IPS-NIHi7 (cell line): ENCODE data around the gene SPAG8.

Experiments
- DNase-seq: peaks from one replicate; pipeline ENCODE4 v3.0.0; 2012; ENCODE audit warnings: mixed read lengths; ENCODE audit errors: extremely low spot score

Gene SPAG8

DNA sequence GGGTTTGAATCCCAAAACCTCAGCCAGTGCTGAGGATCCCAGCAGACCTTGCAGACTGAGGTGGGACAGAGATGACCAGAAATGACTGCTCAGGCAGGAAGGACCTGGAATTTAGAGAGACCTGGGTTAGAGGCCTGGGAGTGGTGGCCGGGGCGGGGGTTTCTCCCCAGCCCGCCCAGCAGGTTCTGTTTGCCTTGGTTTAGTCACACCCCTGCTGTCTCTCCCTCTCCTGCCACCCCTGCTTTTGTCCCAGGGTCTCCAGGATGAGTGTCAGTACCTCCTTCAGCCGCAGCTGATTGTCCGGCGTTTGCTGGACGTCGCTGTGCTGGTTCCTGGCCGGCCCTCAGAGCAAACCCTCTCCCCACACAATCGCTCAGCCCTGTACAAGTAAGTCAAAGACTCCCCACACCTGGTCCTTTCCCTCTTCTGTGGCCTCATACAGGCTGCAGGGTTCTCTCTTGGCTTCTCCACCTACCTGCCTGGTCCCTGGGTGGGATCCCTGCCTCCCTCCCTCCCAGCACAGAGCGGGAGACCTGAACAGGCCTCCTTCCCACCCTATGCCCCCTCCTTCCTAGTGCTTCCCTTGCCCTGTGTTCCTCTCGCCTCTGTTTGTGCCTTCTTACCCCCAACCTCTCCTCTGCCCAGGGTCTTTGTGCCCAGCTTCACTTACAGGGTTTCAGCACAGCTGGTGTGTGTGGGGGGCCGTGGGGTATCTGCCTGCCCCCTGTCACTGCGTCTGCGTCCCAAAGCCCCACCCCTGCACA, 29.0 kb upstream of the SPAG8 start:
- no peak for DNase-seq

DNA sequence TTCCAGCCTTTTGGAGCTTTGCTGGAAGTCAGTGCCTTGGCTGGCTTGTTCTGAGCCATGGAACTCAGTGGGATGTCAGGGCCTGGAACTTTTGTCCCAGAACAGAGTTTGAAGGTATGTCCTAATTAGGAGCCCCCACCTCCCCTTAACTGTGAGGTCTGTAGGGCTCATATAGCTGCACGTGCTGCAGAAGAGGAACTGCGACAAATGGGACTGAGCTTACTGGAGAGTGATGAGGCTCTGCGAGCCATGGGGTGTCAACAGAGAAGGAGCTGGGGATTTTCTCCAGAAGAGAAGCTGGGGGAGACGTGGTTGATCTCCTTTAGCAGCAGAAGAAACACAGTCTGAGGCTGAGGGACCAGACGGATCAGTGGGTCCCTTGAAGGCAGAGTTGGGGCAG, 27.9 kb upstream of the SPAG8 start:
- DNase-seq, result no peak

DNA sequence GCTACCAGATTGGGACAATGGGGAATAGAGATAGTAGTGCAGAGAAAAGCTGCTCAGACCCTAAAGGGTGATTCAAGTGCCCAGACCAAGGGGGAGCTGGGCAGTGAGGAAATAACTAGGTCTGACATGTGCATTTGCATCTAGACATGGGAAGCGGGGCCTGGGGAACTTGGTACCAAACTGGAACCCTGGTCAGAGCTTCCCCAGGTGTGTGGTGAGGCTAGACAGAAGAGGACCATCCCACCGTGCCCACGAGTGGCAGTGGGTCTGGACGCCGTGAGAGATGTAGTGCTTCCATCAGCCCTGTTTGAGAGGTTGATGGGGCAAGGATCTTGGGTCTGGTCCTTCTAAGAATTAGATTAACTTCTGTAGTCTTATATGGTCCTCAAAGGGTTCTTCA, 24.5 kb upstream of the SPAG8 start:
- no peak for DNase-seq

DNA sequence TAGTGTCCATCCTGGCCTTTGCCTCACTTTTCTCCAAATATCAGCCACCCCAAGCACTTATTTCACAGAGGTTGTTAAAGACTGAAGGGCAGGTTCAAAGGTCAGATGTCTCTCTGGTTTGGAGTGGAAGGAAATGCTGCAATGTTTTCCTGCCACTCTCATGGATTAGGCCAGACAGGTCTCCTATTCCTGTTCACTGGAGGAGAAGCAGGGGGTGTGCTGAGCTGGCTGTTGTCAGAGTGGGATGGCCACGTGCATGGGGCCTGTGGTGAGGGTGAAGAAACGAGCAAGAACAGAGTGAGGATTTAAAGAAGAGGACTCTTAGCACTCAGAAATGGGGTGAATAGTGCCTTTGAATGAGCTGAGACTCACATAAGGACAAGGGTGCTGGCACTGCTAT, 23.7 kb upstream of the SPAG8 start:
- DNase-seq, result no peak

DNA sequence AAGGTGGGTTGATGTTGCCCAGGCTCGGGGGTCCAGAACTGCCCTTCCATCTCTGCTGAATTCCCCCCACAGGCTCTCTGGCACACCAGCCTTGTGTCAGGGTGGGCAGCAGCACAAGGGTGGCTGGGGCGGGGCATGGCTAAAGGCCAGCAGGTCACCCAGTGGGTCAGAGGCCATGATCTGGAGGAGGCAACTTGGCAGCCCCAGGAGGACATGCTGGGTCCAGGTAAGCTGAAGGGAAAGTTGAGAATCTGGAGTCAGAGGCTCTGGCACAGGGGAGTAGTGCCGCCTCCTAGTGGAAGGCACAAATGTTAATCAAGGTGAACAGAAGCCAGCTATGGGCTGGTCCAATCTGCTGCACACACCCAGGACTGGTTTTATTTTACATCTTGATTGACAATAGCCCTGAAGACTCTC, 23.2 kb upstream of the SPAG8 start:
- DNase-seq, result peak; percentile 59

DNA sequence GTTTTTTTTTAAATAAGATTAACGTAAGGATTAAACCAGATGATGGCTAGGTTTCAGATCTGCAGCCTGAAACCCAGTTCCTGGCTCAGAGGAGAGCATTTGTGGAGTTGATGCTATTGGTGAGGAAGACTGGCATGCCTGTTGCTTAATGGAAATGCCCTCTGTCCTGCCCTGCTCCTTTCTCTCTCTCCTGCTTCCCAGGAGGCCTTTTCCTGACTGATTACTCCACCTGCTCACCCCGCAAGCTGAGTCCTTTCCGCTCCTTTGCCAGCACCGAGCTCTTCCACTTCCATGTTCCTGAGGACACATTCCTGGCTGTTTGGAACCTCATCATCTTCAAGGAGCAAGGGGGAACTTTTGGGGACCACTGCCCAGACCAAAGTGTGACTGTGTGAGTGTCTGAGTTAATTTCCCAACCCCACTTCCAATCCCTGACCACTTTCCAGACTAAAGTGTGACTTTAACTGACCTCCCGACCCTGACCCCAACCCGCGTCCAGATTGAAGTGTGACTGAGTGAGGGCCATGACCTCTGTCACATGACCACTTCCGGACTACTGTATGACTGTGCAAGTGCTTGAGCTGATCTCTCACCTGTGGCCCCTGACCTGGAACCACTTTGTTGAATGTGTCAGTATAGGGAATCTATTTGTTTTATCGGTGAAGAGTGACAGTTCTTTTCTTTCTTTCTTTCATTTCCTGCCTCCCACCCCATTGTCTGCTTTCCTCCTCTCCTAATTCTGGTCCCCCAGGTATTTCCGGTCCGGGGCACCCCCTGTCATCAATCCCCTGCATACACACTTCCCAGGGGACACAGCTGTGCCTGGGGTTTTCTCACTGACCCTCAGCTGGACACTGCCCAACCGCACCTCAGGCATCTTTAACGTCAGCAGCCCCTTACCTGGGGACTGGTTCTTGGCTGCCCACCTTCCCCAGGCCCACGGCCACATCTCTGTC, 22.5 kb upstream of the SPAG8 start:
- no peak for DNase-seq

DNA sequence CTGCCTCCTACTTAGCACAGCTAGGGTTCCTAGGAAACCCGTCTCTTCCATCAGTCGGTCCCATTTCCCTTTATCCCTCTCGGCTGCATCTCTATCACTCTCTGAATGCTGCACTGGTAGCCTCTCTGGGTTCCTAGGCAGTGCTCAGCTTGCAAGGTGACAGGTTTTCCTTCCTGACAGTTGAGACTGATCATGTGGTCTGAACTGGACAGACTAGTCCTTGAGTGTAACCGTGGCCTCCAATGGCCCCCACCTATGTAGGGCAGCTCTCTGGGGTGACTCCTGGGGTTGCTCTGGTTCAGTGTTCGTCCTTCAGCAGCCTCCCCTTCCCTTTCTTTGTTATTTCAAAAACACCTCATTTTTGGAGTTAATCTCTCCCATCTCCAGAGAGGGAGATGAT, 20.8 kb upstream of the SPAG8 start:
- no peak for DNase-seq

DNA sequence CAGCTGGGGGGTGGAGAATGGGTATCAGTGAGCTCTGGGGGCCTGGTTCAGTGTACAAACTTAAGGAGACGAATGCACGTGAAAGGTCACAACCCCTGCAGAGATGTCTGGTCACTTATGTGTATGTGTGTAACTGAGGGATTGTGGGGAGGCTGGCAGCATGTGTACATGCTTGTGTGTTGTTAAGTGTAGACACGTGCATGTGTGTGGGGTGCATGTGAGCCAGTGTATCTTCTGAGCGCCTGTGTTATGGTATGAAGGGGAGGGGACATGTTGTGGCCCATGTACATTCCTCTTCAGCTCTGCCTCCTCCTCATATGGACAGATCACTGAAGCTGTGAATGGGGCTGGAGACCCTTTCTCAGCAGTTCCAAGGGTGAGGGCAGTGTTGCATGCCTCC, 19.0 kb upstream of the SPAG8 start:
- no peak for DNase-seq

DNA sequence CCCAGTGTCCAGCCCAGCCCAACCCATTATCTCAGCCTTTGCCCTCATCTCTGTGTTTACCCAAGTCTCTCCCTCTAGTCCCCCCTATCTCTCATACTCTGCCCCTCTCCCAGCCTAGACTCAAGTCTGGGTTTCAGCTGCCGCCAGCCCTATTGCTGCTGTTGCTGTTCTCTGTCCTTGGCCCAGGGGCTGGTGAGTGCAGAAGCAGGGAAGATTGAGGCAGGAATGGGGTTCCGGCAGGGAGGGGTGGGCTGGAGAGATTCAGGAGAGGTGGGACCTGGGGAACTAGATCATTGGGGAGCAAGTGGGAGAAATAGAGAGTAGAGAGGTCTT, 17.7 kb upstream of the SPAG8 start:
- DNase-seq, result no peak

DNA sequence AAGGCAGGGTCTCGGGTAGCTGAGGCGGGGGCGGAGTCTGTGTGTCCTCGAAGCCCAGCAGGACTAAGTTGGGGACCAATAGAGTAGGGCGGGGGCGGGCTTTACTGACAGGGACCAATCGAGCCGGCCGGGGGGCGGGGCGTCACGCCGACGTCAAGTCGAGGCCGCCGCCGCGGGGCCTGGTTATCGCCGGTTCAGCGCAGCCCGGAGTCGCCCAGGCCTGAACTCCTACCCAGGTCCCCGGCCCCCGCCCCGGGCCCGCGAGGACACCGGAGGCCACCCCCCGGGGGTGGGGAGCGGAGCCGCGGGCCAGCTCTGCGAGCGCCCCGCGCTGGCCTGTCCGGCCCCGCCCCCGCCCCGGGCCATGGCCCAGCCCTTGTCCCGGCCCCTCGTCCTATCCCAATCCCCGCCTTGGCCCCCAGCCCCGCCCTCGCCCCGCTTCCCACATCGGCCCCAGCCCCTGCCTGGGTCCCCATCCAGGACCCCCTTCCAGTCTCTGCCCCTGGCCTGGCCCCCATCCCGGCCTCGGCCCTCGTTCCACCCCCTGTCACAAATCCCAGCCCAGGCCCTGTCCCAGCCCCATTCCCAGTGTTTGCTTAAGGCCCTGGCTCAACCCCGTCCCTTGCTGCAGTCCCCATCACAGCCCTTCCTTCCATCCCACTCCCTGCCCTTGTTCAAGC, 17.2 kb upstream of the SPAG8 start, which contains the start of gene TMEM8B:
Gene TMEM8B, plus strand, starts transcription at position 145 of the 680 bp plus-strand sequence. Its CDS starts 220 bp downstream, at position 365.
- peak; percentile 97 for DNase-seq

DNA sequence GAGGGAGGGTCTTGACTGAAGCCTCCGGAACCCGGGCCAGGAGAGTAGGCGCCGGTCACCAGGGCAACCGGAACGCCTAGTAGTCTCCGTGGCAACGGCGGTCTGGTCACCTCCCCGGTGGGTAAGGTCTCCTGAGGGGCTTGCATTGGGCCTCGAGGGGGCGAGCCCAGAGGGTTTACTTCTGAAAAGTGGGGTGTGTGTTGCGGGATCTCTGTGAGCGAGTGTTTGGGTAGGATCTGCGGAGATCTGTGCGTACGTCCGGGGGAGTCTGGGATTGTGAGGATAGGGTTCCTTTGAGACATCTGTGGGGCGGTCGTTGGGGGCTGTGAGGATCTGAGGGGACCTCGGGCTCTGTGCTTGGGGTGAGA, 16.6 kb upstream of the SPAG8 start, which contains the start of gene FAM221B:
Gene FAM221B, minus strand, starts transcription at position 17 of the 368 bp plus-strand sequence. CDS start 2,571 bp downstream, outside the sequence.
- DNase-seq, result peak; percentile 50

DNA sequence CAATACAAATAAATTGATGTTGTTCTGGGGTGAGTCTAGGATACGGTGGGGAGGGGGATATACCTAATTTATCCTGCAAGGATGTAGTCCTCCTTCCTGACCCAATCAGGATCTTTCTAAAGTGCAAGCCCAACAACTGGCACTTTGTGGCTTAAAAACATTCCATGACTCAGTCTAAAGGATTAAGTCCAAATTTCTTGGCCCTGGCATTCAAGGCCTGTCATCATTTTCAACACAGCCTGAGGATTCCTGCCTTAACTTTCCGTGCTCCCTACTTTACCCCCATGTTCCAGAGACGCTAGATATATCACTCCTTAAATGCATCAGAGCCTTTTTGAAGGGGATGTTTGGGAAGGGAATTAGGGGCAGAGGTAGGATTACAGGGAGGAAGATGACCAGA, 15.4 kb upstream of the SPAG8 start:
- no peak for DNase-seq

DNA sequence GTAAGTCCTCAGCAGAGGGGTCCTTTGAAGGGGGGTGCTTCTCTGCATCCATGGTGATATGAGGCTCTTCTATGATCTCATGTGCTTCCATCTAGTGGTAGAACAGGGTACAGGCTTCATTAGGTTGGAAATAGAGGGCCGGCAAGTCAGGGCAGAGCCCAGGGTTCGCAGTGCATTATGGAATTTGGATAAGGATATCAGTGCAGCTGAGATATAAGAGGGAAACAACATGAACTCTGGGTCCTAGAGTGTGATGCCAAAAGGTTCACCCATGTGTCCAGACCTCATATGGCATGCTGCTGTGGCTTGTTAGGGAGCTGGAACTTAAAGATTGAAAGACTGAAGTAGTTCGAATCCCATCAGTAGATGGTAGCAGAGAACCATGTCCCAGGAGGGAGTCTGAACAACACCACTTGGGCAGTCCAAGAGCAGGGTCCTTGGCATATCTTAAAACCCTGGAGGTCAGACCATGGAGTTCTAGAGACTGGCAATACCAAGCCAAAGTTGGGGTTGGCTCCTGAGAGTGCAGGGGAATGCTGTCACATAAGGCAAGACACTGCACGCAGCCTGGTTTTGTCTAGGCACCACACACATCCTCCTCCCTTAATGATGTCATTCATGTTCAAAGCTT, 14.1 kb upstream of the SPAG8 start:
- DNase-seq, result peak; percentile 54

DNA sequence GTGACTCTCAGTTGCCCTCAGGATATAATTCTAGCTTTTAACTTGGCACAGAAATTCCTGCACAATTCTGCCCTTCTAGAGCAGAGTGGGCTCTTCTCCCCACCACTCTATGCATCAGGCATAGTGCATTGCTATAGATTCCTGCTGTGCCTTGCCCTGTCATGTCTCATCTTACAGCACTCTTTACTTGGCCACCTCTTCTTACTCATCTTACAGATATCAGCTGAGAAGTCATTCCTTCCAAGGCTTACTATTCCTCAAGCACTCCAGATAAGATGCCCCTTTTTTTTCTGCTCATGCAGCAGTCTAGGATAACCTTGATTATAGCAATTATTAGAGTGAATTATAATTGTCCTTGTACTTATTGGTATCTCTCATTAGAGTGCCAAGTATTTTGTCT, 10.9 kb upstream of the SPAG8 start:
- DNase-seq, result no peak

DNA sequence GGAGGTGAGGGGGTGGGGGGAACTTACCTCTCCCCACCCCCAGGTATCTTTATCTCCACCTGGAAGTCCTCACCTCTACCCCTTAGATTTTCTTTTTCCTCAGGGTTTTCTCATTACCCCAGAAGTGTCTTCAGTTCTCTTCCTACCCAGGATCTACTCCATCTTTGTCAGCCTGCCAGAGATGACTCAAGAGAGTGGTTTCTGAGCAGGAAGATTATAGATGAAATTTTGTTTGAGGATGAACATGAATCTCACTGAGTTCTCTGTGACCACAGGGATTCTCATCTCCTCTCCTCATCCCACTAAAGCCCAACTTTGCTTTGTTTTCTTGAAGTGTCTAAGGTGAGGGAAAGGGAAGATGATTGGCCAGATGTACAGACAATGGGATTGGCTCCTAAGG, 8.0 kb upstream of the SPAG8 start:
- no peak for DNase-seq

DNA sequence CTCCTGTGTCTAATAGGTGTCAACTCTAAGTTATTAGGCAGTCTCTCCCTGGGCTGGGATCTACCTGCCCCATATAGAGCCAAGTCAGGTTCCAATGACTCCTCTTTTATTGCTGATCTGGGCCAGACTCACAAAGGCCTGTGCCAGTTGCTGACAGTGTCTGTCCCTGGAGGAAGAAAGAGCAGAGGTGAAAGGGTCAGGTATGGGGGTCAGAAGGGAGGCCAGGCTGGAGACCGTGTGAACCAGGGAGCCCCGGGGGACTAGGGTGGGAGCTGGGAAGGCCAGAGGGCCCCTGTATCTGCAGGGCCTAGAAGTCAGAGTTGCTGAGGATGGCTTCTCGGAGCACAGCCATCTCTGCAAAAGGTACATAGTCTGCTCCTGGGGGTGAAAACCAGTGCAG, 6.3 kb upstream of the SPAG8 start:
- no peak for DNase-seq

DNA sequence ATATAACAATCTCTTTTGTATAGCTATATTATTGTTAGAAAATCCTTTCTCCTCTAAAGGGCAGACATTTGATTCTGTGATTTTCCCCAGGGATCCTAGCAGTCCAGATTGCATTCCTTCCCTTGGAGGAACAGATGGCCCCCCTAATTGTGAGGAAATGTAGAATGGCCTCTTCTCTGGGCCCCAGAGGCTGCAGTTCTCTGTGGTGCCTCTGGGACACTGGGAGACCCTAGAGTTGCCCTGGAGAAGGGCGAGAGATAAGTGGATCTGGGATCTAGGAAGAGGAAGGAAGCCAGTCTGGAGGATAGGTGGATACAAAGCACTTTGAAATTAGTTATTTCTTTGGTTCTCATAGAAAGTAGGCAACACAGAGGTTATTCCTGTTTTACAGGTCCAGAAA, 4.6 kb upstream of the SPAG8 start:
- DNase-seq, result peak; percentile 41

DNA sequence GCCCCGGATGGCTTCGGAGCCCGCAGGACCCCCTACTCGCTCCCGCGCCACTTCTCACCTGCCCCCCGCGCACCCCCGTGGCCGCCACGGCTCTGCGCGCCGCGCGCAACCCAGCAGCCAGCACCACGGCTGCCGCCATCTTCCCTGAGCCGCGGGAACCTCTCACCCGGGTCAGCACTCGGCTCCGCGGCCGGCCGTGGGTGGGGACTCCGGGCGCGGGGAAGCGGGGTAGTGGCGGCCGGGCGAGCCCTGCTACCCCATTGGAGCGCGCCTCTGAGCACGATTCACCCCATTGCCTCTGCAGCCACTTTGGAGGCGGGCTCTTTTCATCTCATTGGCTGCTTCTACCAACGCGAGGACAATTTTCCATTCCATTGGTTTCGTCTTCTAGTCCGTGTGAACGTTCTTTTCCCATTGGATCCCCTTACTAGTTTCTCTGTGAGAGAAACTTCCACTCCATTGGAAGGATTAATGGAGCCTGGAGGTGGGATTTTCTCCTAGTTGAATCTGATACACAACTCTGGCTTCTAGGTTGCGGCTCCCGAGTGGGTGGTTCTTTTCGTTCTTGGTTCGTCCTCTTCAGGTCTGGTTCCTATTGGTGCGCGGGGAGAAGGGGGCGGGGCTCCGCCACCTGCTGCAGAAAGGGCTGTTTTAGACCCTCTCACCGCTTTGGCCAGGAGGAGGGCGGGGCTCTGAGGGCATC, 2.9 kb upstream of the SPAG8 start, which contains the start of gene HINT2:
Gene HINT2, minus strand, starts transcription at position 202 of the 703 bp plus-strand sequence. Its CDS starts 63 bp downstream, at position 139.
- peak; percentile 97 for DNase-seq

DNA sequence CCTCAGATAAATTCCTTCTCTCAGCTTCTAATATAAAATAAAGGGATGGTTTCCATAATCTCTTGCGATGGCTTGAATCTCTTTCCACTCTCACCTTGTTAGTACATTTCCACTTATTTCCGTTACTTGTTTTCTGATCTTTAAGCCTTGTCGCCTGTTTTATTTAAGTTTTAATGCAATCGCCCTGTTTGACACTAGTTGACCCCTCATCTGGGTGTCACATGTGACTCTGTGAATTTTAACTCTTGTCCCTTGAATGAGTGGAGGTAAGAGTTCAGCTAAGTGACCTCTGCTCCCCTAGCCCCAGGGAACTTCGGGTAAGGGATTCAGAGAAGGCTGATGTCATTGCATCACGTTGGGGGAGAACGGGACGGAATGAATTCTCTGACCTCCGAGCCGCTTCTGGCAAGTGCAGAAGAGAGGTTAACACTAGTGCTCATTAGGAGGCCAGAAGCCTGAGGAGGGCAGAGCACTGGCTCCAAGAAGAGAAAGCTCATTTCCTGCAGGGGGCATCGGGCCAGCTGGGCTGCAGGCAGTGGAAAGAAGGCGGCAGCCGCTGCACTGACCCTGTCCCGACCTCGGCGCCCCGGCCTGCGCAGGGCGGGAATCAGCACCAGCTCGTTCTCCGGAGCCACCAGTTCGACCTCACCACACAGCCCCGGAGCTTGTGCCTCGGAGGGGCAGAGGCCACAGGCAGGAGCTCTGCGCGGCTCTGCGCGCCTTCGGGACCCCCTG, 2.2 kb upstream of the SPAG8 start:
- peak; percentile 74 for DNase-seq

DNA sequence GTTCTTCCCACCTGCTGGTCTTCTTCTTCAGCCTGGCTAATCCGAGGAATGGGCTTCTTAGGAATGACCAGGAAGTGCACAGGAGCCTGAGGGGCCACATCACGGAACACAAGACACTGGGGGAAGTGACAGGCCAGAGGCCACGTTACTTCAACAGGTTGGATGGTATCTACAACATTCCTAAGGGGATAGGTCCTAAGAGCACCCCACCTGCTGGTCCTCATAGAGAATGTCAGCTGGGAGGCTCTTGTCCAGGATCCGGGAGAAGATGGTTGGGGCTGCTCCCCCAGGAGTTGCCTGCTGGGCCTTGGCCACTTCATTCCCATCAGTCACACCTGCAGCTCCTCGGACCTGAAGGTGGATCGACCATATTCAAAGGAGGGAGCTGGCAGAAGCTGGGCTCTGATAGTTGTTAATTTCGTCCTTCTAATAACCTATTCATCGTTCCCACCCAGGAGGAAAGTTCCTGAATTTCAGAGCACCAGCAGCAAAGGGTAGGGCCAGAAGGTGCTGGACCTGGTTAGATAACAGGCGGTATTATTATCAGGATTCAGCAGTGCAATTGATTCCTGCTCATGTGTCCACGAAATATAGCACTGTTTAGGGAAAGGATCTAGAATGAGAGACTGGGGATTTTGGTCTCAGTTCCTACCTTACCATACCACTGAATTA, 1.5 kb upstream of the SPAG8 start:
- peak; percentile 49 for DNase-seq
